Measurements from ENCODE around the gene TMEM89.

Gene TMEM89

DNA sequence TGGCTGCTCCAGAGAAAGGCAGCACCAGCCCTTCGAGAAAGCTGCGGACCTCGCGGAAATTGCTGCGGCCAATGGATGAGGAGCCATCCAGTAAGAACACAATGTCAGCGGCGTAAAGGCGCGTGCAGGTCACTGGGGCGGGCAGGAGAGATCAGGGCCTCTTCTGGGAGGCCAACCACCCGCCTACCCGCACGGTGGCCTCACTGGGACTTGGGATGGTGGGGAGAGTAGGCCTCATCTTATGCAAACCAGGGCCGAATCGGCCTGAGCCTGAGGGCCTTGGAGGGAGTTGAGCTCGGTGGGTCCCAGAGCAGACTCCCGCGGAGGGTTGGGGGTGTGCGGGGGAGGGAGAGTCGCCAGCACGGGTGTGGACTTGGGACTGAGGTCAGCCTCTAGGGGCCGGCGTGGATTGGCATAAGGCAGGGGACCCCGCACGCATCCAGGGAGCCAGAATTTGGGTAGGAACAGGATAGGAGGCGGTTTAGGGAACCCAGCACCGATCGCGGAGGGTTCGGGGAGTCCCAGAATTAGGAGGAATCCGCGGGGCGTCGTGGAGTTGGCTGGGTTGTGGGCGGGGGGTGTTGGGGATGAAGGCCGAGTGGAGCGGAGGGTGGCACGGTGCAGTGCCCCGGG lies 27.0 kb downstream of the TMEM89 start:
- H3K27ac ChIP-seq (ENCODE audit: low read length) = no peak overlapping the region
- peaks cover 6% of the 10 kb centered on the region for H3K4me1 ChIP-seq (ENCODE audit: control insufficient read depth, low read depth, low read length)
- H3K9ac ChIP-seq (ENCODE audit: low read length) = peak overlapping the region; percentile 20
- H3K4me3 ChIP-seq (ENCODE audit: low read length) = peak overlapping the region; percentile 15
- H3K9me3 ChIP-seq (ENCODE audit: control insufficient read depth, low read depth, low read length) = no peaks in the 10 kb centered on the region
- H3K36me3 ChIP-seq (ENCODE audit: control insufficient read depth, low read depth, low read length) = peaks cover 24% of the 10 kb centered on the region
- no peaks in the 10 kb centered on the region for H3K27me3 ChIP-seq (ENCODE audit: control insufficient read depth, insufficient read depth, low read length)

DNA sequence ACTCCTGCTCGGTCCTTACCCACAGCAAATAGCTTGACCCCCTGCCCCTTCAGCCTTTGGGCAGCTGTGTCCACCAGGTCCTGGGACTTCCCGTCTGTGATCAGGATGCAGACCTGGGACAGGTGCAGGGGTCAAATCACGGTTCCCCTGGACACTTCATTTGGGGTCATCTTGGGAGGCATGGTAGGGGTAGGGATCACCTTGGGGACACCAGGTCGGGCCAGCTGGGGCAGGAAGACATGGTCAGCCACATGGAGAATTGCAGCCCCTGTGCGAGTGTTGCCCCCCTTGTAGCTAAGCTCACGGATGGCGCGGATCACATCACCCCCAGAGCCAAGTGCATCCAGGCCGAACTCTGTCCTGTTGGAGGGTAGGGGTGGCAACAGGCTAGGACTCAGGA lies 28.2 kb downstream of the TMEM89 start:
- Histone ChIP-seq H3K9ac (ENCODE audit: low read length) (no peak overlapping the region), H3K27me3 (ENCODE audit: control insufficient read depth, insufficient read depth, low read length) (no peaks in the 10 kb centered on the region), H3K4me3 (ENCODE audit: low read length) (no peak overlapping the region), H3K36me3 (ENCODE audit: control insufficient read depth, low read depth, low read length) (peaks cover 12% of the 10 kb centered on the region), H3K9me3 (ENCODE audit: control insufficient read depth, low read depth, low read length) (no peaks in the 10 kb centered on the region), H3K4me1 (ENCODE audit: control insufficient read depth, low read depth, low read length) (peaks cover 6% of the 10 kb centered on the region), H3K27ac (ENCODE audit: low read length) (no peak overlapping the region)

DNA sequence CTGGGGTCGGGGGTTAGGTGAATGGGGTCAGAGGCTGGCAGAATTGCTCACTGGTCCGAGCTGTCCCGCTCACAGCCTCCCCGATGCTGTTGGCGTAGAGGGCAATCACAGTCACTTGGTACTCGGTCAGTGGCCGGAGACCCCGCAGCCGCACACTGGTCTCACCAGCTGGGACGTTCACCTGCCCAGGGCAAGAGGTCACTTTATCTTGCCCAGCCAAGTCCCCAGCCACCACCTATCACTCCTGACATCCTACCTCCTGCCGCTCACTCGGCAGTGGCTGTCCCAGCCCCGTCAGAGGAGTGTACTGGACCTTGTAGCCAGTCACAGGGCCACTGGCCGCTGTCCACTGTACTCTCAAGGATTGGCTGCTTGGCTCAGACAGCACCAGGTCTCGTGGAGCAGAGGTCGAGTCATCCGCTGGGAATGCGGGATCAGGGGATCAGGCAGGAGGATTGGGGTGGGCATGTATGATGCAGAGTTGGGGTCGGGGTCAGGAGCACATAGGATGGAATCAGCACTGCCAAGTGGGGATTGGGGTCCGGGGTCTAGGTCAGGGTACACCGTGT lies 29.0 kb downstream of the TMEM89 start:
- H3K36me3 ChIP-seq (ENCODE audit: control insufficient read depth, low read depth, low read length) = peaks cover 5% of the 10 kb centered on the region
- H3K27ac ChIP-seq (ENCODE audit: low read length) = no peak overlapping the region
- H3K27me3 ChIP-seq (ENCODE audit: control insufficient read depth, insufficient read depth, low read length) = no peaks in the 10 kb centered on the region
- H3K4me3 ChIP-seq (ENCODE audit: low read length) = no peak overlapping the region
- no peaks in the 10 kb centered on the region for H3K9me3 ChIP-seq (ENCODE audit: control insufficient read depth, low read depth, low read length)
- H3K4me1 ChIP-seq (ENCODE audit: control insufficient read depth, low read depth, low read length) = peaks cover 6% of the 10 kb centered on the region
- no peak overlapping the region for H3K9ac ChIP-seq (ENCODE audit: low read length)

DNA sequence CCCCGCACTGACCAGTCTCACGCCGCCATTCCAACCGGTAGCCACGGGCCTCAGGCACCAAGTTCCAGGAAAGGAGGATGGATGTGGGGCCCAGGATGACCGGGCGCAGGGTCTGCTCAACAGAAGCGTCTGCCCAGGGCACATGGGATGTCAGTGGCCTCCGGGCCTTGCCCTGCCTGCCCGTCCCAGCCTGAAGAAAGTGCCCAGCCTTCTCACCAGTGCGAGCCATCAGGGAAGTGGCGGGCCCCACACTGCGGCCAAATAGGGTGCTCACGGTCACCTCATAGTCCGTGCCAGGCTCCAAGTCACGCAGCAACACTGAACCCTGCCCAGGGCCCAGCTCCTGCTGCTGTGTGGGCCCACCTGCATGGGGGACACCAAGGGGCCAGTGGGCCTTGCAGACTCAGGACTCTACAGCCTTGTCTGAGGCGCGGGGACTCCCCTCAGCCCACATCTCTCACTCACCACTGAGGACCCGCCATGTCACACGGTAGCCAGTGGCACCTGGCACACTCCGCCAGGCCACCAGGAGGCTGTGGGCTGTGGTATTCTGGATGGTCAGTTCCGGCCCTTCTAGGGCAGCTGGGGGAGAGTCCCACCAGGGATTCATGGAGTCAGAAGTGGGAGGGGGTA lies 29.6 kb downstream of the TMEM89 start:
- no peak overlapping the region for H3K27ac ChIP-seq (ENCODE audit: low read length)
- no peak overlapping the region for H3K4me3 ChIP-seq (ENCODE audit: low read length)
- H3K36me3 ChIP-seq (ENCODE audit: control insufficient read depth, low read depth, low read length) = no peaks in the 10 kb centered on the region
- H3K4me1 ChIP-seq (ENCODE audit: control insufficient read depth, low read depth, low read length) = peaks cover 6% of the 10 kb centered on the region
- no peaks in the 10 kb centered on the region for H3K9me3 ChIP-seq (ENCODE audit: control insufficient read depth, low read depth, low read length)
- H3K9ac ChIP-seq (ENCODE audit: low read length) = no peak overlapping the region
- H3K27me3 ChIP-seq (ENCODE audit: control insufficient read depth, insufficient read depth, low read length) = no peaks in the 10 kb centered on the region

DNA sequence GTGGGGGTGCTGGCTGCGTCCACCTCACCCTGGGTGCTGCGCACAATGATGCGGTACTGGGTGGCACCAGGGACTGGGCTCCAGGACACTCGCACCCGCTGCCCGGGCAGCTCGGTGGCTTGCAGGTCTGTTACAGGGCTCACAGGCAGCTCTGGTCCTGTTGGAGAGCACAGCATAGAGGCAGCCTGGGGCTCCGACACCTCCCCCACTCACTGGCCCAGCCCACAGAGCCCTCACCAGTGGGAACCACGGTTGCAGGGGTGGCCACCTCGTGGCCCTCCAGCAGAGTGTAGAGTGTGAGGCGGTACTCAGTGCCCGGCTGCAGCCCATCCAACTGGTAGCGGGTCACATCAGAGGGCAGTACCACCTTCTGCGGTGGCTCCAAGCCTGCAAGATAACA lies 30.1 kb downstream of the TMEM89 start:
- Histone ChIP-seq H3K36me3 (ENCODE audit: control insufficient read depth, low read depth, low read length) (no peaks in the 10 kb centered on the region), H3K9ac (ENCODE audit: low read length) (no peak overlapping the region), H3K9me3 (ENCODE audit: control insufficient read depth, low read depth, low read length) (no peaks in the 10 kb centered on the region)

DNA sequence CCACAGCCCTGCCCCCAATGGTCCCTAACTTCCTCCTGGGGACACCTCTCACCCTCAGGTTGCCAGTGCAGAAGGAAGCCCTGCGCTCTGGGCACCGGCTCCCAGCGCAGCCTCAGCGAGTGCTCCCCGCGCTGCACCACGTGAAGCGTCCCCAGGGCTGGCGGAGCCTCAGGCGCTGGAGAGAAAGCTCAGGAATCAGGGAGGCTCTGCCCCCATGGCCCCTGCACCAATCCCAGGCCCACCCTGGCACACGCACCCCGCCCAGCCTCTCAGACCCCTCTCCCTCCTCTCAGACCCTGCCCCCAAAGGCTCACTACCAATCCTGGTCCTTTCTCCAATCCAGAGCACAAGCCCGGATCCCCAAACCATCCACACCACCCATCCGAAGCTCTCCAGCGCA lies 33.3 kb downstream of the TMEM89 start:
- no peak overlapping the region for H3K4me3 ChIP-seq (ENCODE audit: low read length)
- H3K27ac ChIP-seq (ENCODE audit: low read length) = no peak overlapping the region
- no peaks in the 10 kb centered on the region for H3K36me3 ChIP-seq (ENCODE audit: control insufficient read depth, low read depth, low read length)
- no peak overlapping the region for H3K9ac ChIP-seq (ENCODE audit: low read length)
- no peaks in the 10 kb centered on the region for H3K4me1 ChIP-seq (ENCODE audit: control insufficient read depth, low read depth, low read length)
- no peaks in the 10 kb centered on the region for H3K9me3 ChIP-seq (ENCODE audit: control insufficient read depth, low read depth, low read length)
- H3K27me3 ChIP-seq (ENCODE audit: control insufficient read depth, insufficient read depth, low read length) = no peaks in the 10 kb centered on the region

More for the DNA sequence above, 30.1 kb downstream of the TMEM89 start:
- Histone ChIP-seq H3K4me3 (ENCODE audit: low read length) (no peak overlapping the region), H3K27ac (ENCODE audit: low read length) (no peak overlapping the region), H3K4me1 (ENCODE audit: control insufficient read depth, low read depth, low read length) (peaks cover 6% of the 10 kb centered on the region), H3K27me3 (ENCODE audit: control insufficient read depth, insufficient read depth, low read length) (no peaks in the 10 kb centered on the region)

DNA sequence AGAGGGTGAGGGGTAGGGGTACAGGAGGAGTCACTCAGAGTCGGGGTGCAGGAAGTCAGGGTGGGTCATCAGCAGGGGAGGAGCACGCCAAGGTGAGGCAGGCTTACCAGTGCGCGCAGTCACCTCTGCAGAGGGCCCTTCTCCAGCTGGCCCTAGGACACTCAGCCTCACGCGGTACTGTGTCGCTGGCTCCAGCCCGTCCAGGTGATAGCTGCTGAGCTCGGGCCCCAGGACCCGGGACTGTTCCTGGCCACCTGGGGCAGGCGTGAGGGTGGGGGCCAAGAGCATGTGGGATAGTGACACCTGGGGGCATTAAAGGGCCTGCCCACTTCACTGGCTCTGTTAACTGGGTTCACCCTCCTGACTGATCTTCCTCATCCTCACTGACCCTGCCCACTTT lies 33.9 kb downstream of the TMEM89 start:
- Histone ChIP-seq H3K4me1 (ENCODE audit: control insufficient read depth, low read depth, low read length) (no peaks in the 10 kb centered on the region), H3K4me3 (ENCODE audit: low read length) (no peak overlapping the region), H3K36me3 (ENCODE audit: control insufficient read depth, low read depth, low read length) (no peaks in the 10 kb centered on the region), H3K9me3 (ENCODE audit: control insufficient read depth, low read depth, low read length) (no peaks in the 10 kb centered on the region), H3K9ac (ENCODE audit: low read length) (no peak overlapping the region), H3K27ac (ENCODE audit: low read length) (no peak overlapping the region), H3K27me3 (ENCODE audit: control insufficient read depth, insufficient read depth, low read length) (no peaks in the 10 kb centered on the region)

DNA sequence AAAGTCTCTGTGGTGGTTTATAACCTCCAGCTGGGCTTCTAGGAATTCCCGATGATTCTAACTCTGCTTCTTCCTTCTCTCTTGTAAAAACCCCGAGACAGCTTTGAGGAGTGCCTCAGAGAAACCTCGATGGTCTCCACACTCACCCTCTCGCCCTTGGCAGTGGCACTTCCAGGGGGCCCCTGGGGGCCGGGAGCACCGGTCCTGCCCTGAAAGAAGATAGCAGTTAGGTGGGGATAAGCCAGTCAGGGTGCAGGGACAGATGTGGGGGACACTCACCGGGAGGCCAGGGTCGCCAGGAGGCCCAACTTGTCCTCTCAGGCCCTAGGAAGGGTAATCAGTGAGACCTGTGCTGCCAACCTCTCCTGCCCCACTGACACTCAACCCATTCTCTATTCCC lies 36.2 kb downstream of the TMEM89 start:
- Histone ChIP-seq H3K9me3 (ENCODE audit: control insufficient read depth, low read depth, low read length) (no peaks in the 10 kb centered on the region), H3K27me3 (ENCODE audit: control insufficient read depth, insufficient read depth, low read length) (no peaks in the 10 kb centered on the region), H3K4me3 (ENCODE audit: low read length) (no peak overlapping the region), H3K9ac (ENCODE audit: low read length) (no peak overlapping the region), H3K36me3 (ENCODE audit: control insufficient read depth, low read depth, low read length) (no peaks in the 10 kb centered on the region), H3K27ac (ENCODE audit: low read length) (no peak overlapping the region), H3K4me1 (ENCODE audit: control insufficient read depth, low read depth, low read length) (no peaks in the 10 kb centered on the region)

DNA sequence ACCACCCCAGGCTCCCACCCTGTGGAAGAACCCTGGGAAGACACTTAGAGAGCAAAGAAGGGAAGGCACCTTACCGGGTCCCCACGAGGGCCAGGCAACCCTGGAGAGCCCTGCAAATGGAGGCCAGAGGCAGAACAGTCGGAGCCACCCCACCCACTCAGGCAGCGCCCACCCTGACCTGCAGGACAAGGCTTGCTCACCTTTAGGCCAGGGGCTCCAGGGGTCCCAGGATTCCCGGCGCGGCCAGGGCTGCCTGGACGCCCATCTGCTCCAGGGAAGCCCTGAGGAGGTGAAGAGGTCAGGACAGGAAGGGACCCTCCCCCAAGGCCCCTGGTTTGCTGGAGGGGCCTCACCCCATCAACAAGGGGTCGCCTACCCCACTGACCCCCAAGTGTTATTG lies 36.7 kb downstream of the TMEM89 start:
- H3K27ac ChIP-seq (ENCODE audit: low read length) = no peak overlapping the region
- no peaks in the 10 kb centered on the region for H3K27me3 ChIP-seq (ENCODE audit: control insufficient read depth, insufficient read depth, low read length)
- H3K36me3 ChIP-seq (ENCODE audit: control insufficient read depth, low read depth, low read length) = no peaks in the 10 kb centered on the region

DNA sequence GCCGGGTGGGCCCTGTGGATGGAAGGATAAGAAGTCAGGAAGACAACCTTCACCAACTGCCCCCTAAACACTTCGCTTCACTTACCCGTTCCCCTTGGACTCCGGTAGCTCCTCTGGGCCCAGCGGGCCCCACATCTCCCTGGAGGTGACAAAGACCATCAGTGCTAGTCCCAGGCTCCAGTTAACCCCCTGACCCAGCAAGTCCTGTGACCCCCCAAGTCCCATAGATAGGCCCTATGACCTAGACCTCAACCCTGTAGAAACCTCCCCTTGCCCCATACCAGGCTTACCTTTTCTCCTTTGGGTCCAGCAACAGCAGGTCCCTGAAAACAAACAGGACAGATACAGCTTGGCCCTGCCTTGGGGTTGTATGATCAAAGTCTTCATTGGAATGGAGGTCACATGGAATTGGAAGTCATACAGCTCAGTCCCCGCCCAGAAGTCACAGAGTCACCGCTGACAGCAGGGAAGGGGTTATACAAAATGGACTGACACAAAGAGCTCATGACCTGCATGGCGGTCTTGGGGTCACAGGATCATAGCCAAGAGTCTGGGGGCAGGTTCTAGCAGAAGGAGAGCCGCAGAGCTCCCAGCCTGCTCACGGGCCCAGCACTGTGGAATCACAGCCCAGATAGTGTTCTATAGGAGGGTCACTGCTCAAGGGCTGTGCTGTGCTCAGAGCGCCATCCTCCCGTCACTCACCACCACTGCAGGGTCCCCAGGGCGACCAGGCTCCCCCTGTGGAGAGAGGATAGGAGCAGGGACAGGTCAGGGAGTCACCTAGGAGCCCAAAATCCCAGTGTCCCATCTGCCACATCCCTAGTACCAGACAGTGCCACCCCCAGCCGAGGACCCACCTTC lies 39.7 kb downstream of the TMEM89 start:
- Histone ChIP-seq H3K27me3 (ENCODE audit: control insufficient read depth, insufficient read depth, low read length) (no peaks in the 10 kb centered on the region), H3K9ac (ENCODE audit: low read length) (no peak overlapping the region), H3K9me3 (ENCODE audit: control insufficient read depth, low read depth, low read length) (no peaks in the 10 kb centered on the region), H3K27ac (ENCODE audit: low read length) (no peak overlapping the region), H3K36me3 (ENCODE audit: control insufficient read depth, low read depth, low read length) (peaks cover 6% of the 10 kb centered on the region), H3K4me3 (ENCODE audit: low read length) (no peak overlapping the region), H3K4me1 (ENCODE audit: control insufficient read depth, low read depth, low read length) (no peaks in the 10 kb centered on the region)

More for the DNA sequence above, 36.7 kb downstream of the TMEM89 start:
- H3K9ac ChIP-seq (ENCODE audit: low read length) = no peak overlapping the region
- no peaks in the 10 kb centered on the region for H3K4me1 ChIP-seq (ENCODE audit: control insufficient read depth, low read depth, low read length)
- H3K4me3 ChIP-seq (ENCODE audit: low read length) = no peak overlapping the region
- H3K9me3 ChIP-seq (ENCODE audit: control insufficient read depth, low read depth, low read length) = no peaks in the 10 kb centered on the region

DNA sequence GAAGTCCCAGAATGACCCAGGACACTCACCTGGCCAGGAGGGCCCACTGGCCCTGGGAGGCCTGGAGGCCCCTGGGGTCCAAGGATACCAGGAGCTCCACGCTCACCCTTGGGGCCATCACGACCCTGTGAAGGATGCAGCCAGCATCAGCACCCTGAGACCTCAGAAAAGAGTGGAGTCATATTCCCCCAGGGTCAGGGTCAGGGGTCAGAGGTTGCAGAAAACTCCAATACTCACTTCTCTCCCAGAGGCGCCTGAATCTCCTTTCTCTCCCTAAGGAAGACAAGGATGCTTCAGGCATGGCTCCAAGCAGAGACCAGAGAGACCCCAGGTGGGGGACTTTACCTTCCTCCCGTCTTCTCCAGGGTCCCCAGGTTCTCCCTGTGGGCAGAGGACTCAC lies 44.9 kb downstream of the TMEM89 start:
- Histone ChIP-seq H3K27me3 (ENCODE audit: control insufficient read depth, insufficient read depth, low read length) (no peaks in the 10 kb centered on the region), H3K9ac (ENCODE audit: low read length) (no peak overlapping the region), H3K27ac (ENCODE audit: low read length) (no peak overlapping the region), H3K9me3 (ENCODE audit: control insufficient read depth, low read depth, low read length) (no peaks in the 10 kb centered on the region), H3K4me3 (ENCODE audit: low read length) (no peak overlapping the region), H3K36me3 (ENCODE audit: control insufficient read depth, low read depth, low read length) (peaks cover 6% of the 10 kb centered on the region), H3K4me1 (ENCODE audit: control insufficient read depth, low read depth, low read length) (no peaks in the 10 kb centered on the region)
